ENCODE results near the gene BCAR3.

Gene BCAR3

GRCh38 chr1:93614986-93615581 is 66.6 kb downstream of the BCAR3 start:
- no peaks in the 10 kb centered on the region for H3K9me3 ChIP-seq (ENCODE audit: insufficient read depth, low read length)
- H3K36me3 ChIP-seq (ENCODE audit: insufficient read depth, insufficient read length, low read length): peaks cover 16% of the 10 kb centered on the region
- no peak for DNase-seq (ENCODE audit: low read depth, low spot score)
- peak overlapping the region; percentile 24 for H3K9ac ChIP-seq (ENCODE audit: insufficient read length, low read depth)
- H3K27me3 ChIP-seq (ENCODE audit: insufficient read depth, insufficient read length): no peaks in the 10 kb centered on the region
- H3K4me3 ChIP-seq (ENCODE audit: insufficient read length, low read depth): no peak overlapping the region
- TF ChIP-seq ZNF274 (IDR thresholded peaks at IDR 0.05; ENCODE audit: low read depth, low read length) (no peak), SUZ12 (IDR thresholded peaks at IDR 0.05; ENCODE audit: extremely low read depth, insufficient read depth, insufficient read length) (no peak), YY1 (IDR thresholded peaks at IDR 0.05; ENCODE audit: insufficient read depth, insufficient read length) (no peak)
- peaks cover 28% of the 10 kb centered on the region for H3K4me1 ChIP-seq (ENCODE audit: insufficient read depth, insufficient read length)

GRCh38 chr1:93614541-93614940 is 67.1 kb downstream of the BCAR3 start:
- Histone ChIP-seq H3K36me3 (ENCODE audit: insufficient read depth, insufficient read length, low read length) (peaks cover 16% of the 10 kb centered on the region), H3K4me1 (ENCODE audit: insufficient read depth, insufficient read length) (peaks cover 28% of the 10 kb centered on the region), H3K9me3 (ENCODE audit: insufficient read depth, low read length) (no peaks in the 10 kb centered on the region), H3K4me3 (ENCODE audit: insufficient read length, low read depth) (no peak overlapping the region), H3K27me3 (ENCODE audit: insufficient read depth, insufficient read length) (no peaks in the 10 kb centered on the region), H3K9ac (ENCODE audit: insufficient read length, low read depth) (no peak overlapping the region)
- TF ChIP-seq ZNF274 (IDR thresholded peaks at IDR 0.05; ENCODE audit: low read depth, low read length): no peak
- no peak for TF ChIP-seq SUZ12 (IDR thresholded peaks at IDR 0.05; ENCODE audit: extremely low read depth, insufficient read depth, insufficient read length)
- TF ChIP-seq YY1 (IDR thresholded peaks at IDR 0.05; ENCODE audit: insufficient read depth, insufficient read length): no peak
- DNase-seq (ENCODE audit: low read depth, low spot score): no peak

GRCh38 chr1:93613898-93614297 is 67.7 kb downstream of the BCAR3 start:
- Histone ChIP-seq H3K4me3 (ENCODE audit: insufficient read length, low read depth) (no peak overlapping the region), H3K9me3 (ENCODE audit: insufficient read depth, low read length) (no peaks in the 10 kb centered on the region), H3K27me3 (ENCODE audit: insufficient read depth, insufficient read length) (no peaks in the 10 kb centered on the region), H3K36me3 (ENCODE audit: insufficient read depth, insufficient read length, low read length) (peaks cover 16% of the 10 kb centered on the region), H3K9ac (ENCODE audit: insufficient read length, low read depth) (peak overlapping the region; percentile 3), H3K4me1 (ENCODE audit: insufficient read depth, insufficient read length) (peaks cover 29% of the 10 kb centered on the region)
- no peak for DNase-seq (ENCODE audit: low read depth, low spot score)
- TF ChIP-seq ZNF274 (IDR thresholded peaks at IDR 0.05; ENCODE audit: low read depth, low read length) (no peak), SUZ12 (IDR thresholded peaks at IDR 0.05; ENCODE audit: extremely low read depth, insufficient read depth, insufficient read length) (no peak), YY1 (IDR thresholded peaks at IDR 0.05; ENCODE audit: insufficient read depth, insufficient read length) (no peak)

- Histone ChIP-seq H3K36me3 (ENCODE audit: insufficient read depth, insufficient read length, low read length) (peaks cover 16% of the 10 kb centered on the region), H3K9ac (ENCODE audit: insufficient read length, low read depth) (no peak overlapping the region), H3K9me3 (ENCODE audit: insufficient read depth, low read length) (no peaks in the 10 kb centered on the region), H3K27me3 (ENCODE audit: insufficient read depth, insufficient read length) (no peaks in the 10 kb centered on the region), H3K4me3 (ENCODE audit: insufficient read length, low read depth) (no peak overlapping the region), H3K4me1 (ENCODE audit: insufficient read depth, insufficient read length) (peaks cover 28% of the 10 kb centered on the region)
- no peak for DNase-seq (ENCODE audit: low read depth, low spot score)
- TF ChIP-seq ZNF274 (IDR thresholded peaks at IDR 0.05; ENCODE audit: low read depth, low read length): no peak
- TF ChIP-seq SUZ12 (IDR thresholded peaks at IDR 0.05; ENCODE audit: extremely low read depth, insufficient read depth, insufficient read length): no peak
- TF ChIP-seq YY1 (IDR thresholded peaks at IDR 0.05; ENCODE audit: insufficient read depth, insufficient read length): no peak
Observed at GRCh38 chr1:93612510-93612909, 69.1 kb downstream of the BCAR3 start.

- no peak overlapping the region for H3K9ac ChIP-seq (ENCODE audit: insufficient read length, low read depth)
- peaks cover 17% of the 10 kb centered on the region for H3K36me3 ChIP-seq (ENCODE audit: insufficient read depth, insufficient read length, low read length)
- no peak for DNase-seq (ENCODE audit: low read depth, low spot score)
- H3K4me3 ChIP-seq (ENCODE audit: insufficient read length, low read depth): no peak overlapping the region
- peaks cover 22% of the 10 kb centered on the region for H3K4me1 ChIP-seq (ENCODE audit: insufficient read depth, insufficient read length)
- H3K27me3 ChIP-seq (ENCODE audit: insufficient read depth, insufficient read length): no peaks in the 10 kb centered on the region
- H3K9me3 ChIP-seq (ENCODE audit: insufficient read depth, low read length): no peaks in the 10 kb centered on the region
- TF ChIP-seq YY1 (IDR thresholded peaks at IDR 0.05; ENCODE audit: insufficient read depth, insufficient read length) (no peak), SUZ12 (IDR thresholded peaks at IDR 0.05; ENCODE audit: extremely low read depth, insufficient read depth, insufficient read length) (no peak), ZNF274 (IDR thresholded peaks at IDR 0.05; ENCODE audit: low read depth, low read length) (no peak)
Observed at GRCh38 chr1:93611668-93612067, 70.0 kb downstream of the BCAR3 start.

GRCh38 chr1:93609536-93609935 is 72.1 kb downstream of the BCAR3 start:
- no peak for DNase-seq (ENCODE audit: low read depth, low spot score)
- no peak overlapping the region for H3K9ac ChIP-seq (ENCODE audit: insufficient read length, low read depth)
- H3K9me3 ChIP-seq (ENCODE audit: insufficient read depth, low read length): no peaks in the 10 kb centered on the region
- no peak overlapping the region for H3K4me3 ChIP-seq (ENCODE audit: insufficient read length, low read depth)
- no peak for TF ChIP-seq ZNF274 (IDR thresholded peaks at IDR 0.05; ENCODE audit: low read depth, low read length)
- peaks cover 21% of the 10 kb centered on the region for H3K36me3 ChIP-seq (ENCODE audit: insufficient read depth, insufficient read length, low read length)
- H3K4me1 ChIP-seq (ENCODE audit: insufficient read depth, insufficient read length): peaks cover 13% of the 10 kb centered on the region
- no peaks in the 10 kb centered on the region for H3K27me3 ChIP-seq (ENCODE audit: insufficient read depth, insufficient read length)

GRCh38 chr1:93608187-93609109 is 73.2 kb downstream of the BCAR3 start:
- no peak overlapping the region for H3K4me3 ChIP-seq (ENCODE audit: insufficient read length, low read depth)
- peaks cover 10% of the 10 kb centered on the region for H3K4me1 ChIP-seq (ENCODE audit: insufficient read depth, insufficient read length)
- no peak for DNase-seq (ENCODE audit: low read depth, low spot score)
- H3K9me3 ChIP-seq (ENCODE audit: insufficient read depth, low read length): no peaks in the 10 kb centered on the region
- H3K9ac ChIP-seq (ENCODE audit: insufficient read length, low read depth): no peak overlapping the region
- H3K36me3 ChIP-seq (ENCODE audit: insufficient read depth, insufficient read length, low read length): peaks cover 18% of the 10 kb centered on the region
- H3K27me3 ChIP-seq (ENCODE audit: insufficient read depth, insufficient read length): no peaks in the 10 kb centered on the region
- no peak for TF ChIP-seq YY1 (IDR thresholded peaks at IDR 0.05; ENCODE audit: insufficient read depth, insufficient read length)
- no peak for TF ChIP-seq SUZ12 (IDR thresholded peaks at IDR 0.05; ENCODE audit: extremely low read depth, insufficient read depth, insufficient read length)
- TF ChIP-seq ZNF274 (IDR thresholded peaks at IDR 0.05; ENCODE audit: low read depth, low read length): no peak

All from NT2/D1 (cell line).